ENCODE data around the gene CST7. TPM values are rescaled to one million over a fixed set of nuclear protein-coding genes. Genes with fewer than 3 reads are reported as not detected.

The CST7 gene
- total RNA-seq, 1 experiment from 2014 or later, result not detected

DNA sequence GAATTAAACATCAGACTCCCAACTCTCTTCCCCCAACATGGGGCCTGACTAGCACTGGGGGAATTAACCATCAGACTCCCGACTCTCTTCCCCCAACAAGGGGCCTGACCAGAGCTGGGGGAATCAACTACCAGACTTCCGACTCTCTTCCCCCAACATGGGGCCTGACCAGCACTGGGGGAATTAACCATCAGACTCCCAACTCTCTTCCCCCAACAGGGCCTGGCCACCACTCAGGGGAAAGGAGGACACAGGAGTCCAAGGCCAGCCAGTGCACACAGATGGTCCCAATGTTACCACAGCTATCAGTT, 13.1 kb downstream of the CST7 start:
- CTCF ChIA-PET, result no interaction called here
- no peak for ATAC-seq

More for the DNA sequence above, 13.1 kb downstream of the CST7 start:
- H3K4me3 ChIP-seq (replicated peaks in 1 of 2; ENCODE audit: low read depth in 1 of 2, low read length in 2 of 2), result no peak overlapping the region
- ChIA-PET POLR2A (no interaction called here), RAD21 (ENCODE audit: low non-redundant PET in 1 of 2, low total read pairs in 2 of 2, uncharacterized antibody in 2 of 2, unreplicated experiment in 2 of 2) (no interaction called here)
- peaks cover 9 to 27% of the 10 kb centered on the region in 2 experiments; a peak in 3 of 4 replicates for H3K36me3 ChIP-seq (ENCODE audit: control insufficient read depth in 1 of 2, insufficient read depth in 2 of 2, low read length in 2 of 2)
- H3K27ac ChIP-seq (ENCODE audit: low read depth, low read length), result no peak overlapping the region
- BruUV-seq (replicated peaks), result no TSS peak
- H3K4me2 ChIP-seq (ENCODE audit: low read length), result no peak overlapping the region
- no peaks in the 10 kb centered on the region for H3K9me2 ChIP-seq (ENCODE audit: insufficient read depth)
- H3K79me2 ChIP-seq (ENCODE audit: insufficient read depth, low read length), result no peaks in the 10 kb centered on the region
- DNase-seq (ENCODE audit: low read depth, low spot score), result no peak
- no peaks in the 10 kb centered on the region for H3K4me1 ChIP-seq (ENCODE audit: control insufficient read depth in 1 of 2, insufficient read depth in 2 of 2, low read length in 2 of 2)
- H4K20me1 ChIP-seq (ENCODE audit: insufficient read depth), result no peaks in the 10 kb centered on the region
- no peaks in the 10 kb centered on the region for H3K27me3 ChIP-seq (ENCODE audit: insufficient read depth, low read length)
- TF ChIP-seq CEBPB (IDR thresholded peaks at IDR 0.05; ENCODE audit: low read depth), result no peak
- no peak for TF ChIP-seq EZH2 (IDR thresholded peaks at IDR 0.05)
- TF ChIP-seq EGR1 (IDR thresholded peaks at IDR 0.05; ENCODE audit: low read depth), result no peak
- TF ChIP-seq CBX3 (IDR thresholded peaks at IDR 0.05; ENCODE audit: low read depth), result no peak
- TF ChIP-seq ZBTB33 (IDR thresholded peaks at IDR 0.05; ENCODE audit: extremely low read depth, insufficient replicate concordance, low read length), result no peak
- no peak for TF ChIP-seq TCF7L2 (IDR thresholded peaks at IDR 0.05; ENCODE audit: borderline replicate concordance, extremely low read depth, insufficient read depth, insufficient read length)
- TF ChIP-seq POLR2A (IDR thresholded peaks at IDR 0.05; ENCODE audit: borderline replicate concordance, extremely low read depth, insufficient read depth, insufficient read length), result no peak
- no peak for TF ChIP-seq RAD21 (IDR thresholded peaks at IDR 0.05; ENCODE audit: low read depth)
- no peak for TF ChIP-seq POLR2AphosphoS5 (IDR thresholded peaks at IDR 0.05; ENCODE audit: low read depth, low read length)
- no peak for TF ChIP-seq ELF1 (IDR thresholded peaks at IDR 0.05; ENCODE audit: borderline replicate concordance, low read depth)
- no peak for TF ChIP-seq EZH2phosphoT487 (IDR thresholded peaks at IDR 0.05; ENCODE audit: borderline replicate concordance)
- no peak for TF ChIP-seq YY1 (IDR thresholded peaks at IDR 0.05; ENCODE audit: extremely low read depth, insufficient replicate concordance, low read depth, low read length)
- no peak for TF ChIP-seq SP1 (IDR thresholded peaks at IDR 0.05; ENCODE audit: low read depth)
- no peak overlapping the region for H3K9ac ChIP-seq (ENCODE audit: low read length)
- H3K9me3 ChIP-seq (ENCODE audit: control insufficient read depth in 1 of 2, insufficient read depth in 1 of 2, low read depth in 1 of 2, low read length in 2 of 2), result no peaks in the 10 kb centered on the region
- no peak overlapping the region for H2AFZ ChIP-seq (ENCODE audit: low read depth, low read length, poor library complexity, severe bottlenecking)
- intact Hi-C loops (cut with micrococcal nuclease), result no loop called here
